GM18873 (cell line): Measurements from ENCODE around the gene CBFA2T3.

Experiments used
- ATAC-seq: cut with Tn5 transposase; IDR thresholded peaks from one replicate; pipeline ENCODE4 v1.9.1; 2021; ENCODE audit warnings: mild to moderate bottlenecking, moderate library complexity, moderate number of reproducible peaks; ENCODE audit not compliant: unreplicated experiment, low FRiP score

CBFA2T3 gene

DNA sequence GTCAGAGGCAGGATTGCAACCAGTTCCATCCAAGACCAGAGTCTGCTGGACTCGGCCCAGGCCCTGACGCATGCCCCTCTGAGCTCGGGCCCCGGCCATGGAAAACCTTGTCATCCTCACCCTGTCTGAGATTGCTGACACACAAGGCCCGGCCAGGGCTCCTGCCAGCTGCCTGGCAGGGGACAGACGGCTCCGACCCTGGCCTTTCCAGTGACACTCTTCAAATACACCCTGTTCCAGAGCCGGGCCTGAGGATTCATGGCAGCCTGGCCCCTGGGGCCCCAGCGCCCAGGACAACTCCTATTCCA lies 107.4 kb downstream of the CBFA2T3 start:
- ATAC-seq = no peak

DNA sequence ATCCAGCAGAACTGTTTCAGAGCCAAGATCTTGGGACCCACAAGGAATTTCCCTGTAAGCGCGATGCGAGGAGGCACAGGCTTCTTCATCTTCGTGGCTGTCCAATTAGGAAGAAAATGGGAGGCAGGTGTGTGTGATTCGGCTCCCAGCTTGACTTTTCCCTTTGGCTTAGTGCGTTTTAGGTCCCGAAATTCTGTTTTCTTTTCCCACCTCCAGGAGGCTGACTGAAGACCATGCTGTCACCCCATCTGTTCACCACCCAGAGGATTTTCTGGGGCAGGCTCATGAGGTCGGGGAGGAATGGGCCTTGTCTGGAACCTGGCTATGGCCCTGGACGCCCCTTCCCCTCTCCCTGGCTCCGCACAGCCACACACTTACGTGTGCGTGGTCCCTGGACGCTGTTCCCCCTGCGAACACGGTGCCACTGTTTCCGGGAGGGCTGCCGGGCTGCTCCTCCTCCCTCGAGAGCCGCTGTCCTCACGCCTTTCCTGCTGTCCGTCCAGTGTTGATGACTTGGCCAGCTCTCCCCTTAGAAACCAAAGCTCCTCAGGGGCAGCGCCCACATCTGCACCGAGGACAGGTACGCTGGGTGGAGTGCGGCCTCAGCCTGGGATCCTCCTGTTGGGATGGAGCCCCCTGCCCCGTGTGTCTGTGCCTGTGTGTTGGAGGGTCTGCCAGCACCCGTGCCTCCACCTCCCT lies 107.9 kb downstream of the CBFA2T3 start:
- ATAC-seq = no peak

DNA sequence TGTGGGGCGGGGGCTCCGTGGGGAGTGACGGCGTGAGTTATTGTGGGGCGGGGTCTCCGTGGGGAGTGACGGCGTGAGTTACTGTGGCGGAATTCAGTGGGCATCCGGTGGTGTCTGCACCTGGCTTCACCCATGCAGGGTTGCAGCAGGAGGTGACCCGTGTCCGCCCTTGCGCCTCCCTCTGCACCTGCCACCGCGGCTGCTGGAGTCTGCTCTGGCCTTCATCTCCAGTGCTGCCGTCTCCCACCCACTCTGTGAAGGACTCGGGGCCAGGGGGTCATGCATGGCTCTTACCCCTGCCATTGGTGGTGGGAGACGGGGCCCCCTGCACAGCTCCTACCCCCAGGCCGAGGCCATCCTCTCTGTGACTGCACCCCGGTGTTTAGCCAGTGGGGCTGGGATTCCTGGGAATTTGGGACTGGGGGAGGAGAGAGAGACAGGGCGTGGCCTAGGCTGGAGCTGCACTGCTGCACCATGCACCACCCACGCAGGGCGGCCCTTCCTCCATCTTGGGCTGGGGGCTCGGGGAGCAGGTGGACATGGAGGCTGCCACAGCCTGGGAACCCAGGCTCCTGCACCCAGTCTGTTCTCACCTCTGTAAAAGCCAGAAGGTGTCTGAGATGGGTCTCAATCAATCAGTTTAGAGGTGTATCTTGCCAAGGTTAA lies 109.3 kb downstream of the CBFA2T3 start:
- no peak for ATAC-seq

DNA sequence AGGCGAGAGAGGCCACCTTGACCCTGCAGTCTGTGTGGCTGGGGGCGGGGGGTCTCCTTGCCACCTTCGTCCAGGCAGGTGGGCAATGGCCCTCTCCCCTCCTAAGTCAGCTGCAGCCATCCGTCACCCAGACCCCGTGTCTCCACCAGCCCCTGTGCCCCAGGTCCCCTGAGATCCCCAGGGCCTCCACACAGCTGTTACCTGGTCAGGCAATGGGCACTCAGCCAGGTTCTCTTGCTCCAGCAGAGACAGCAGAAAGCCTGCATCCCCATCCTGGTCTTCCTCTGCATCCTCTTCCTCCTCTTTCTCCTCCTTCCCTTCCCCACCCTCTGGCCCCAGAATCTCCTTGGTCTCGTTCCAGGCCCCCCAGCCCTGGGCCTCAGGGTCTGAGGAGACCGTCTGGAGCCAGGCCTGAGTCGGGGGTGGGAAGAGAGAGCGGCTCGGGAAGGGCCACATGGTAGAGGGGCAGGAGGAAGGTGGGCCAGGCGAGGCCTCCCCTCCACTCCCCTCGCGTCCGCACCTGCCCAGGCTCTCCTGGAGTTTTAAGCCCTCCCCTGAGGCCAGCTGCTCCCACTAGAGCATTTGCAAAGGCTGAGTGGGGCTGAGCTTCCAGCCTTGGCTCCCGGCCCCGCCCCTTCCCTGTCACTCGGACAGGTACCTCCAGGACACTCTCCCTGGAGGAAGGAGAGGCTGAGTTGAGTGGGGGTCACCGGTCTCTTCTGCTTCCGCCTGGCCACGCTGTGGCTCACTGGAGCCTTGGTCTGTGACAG lies 110.7 kb downstream of the CBFA2T3 start, which contains the start of gene PABPN1L:
PABPN1L (minus strand) TSS at position 510 of the 770 bp plus-strand sequence; CDS start at position 456, 54 bp downstream.
- ATAC-seq = no peak

DNA sequence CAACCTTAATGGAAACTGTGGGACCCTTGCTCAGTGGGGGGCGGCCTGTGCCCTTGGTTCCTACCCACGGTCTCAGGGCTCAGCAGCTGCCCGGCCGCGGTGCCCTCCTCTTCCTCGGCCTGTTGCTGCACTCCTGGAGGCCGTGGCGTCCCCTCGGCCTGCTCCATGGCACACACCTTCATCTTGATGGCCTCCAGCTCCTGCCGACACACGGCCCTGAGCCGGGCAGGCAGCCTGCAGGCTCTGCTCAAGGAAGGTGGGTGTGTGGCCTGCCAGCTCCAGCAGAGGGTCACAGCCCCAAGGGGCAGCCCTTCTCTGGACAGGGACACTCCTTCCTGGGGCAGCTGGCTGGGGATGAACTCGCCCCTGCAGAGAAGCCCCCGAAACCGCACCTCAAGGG lies 111.3 kb downstream of the CBFA2T3 start:
- ATAC-seq = no peak

DNA sequence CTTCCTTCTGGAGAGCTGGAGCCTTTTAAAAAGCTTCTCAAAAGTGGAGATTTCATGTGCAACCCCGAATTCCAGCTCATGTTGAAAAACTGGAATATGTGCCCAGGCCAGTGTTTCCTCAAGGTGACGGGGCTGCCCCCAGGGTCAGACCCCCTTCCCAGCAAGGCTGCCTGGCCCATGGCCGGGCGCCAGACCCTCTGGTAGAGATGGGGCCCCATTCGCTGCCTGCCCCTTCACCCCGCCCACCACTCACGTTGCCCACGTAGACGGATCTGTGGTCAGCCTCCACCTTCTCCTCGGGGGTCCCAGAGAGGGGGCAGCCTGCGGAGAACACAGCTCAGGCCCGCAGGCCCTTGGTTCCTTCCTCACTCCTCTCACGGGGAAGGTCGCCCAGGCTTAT lies 111.7 kb downstream of the CBFA2T3 start:
- ATAC-seq = no peak

DNA sequence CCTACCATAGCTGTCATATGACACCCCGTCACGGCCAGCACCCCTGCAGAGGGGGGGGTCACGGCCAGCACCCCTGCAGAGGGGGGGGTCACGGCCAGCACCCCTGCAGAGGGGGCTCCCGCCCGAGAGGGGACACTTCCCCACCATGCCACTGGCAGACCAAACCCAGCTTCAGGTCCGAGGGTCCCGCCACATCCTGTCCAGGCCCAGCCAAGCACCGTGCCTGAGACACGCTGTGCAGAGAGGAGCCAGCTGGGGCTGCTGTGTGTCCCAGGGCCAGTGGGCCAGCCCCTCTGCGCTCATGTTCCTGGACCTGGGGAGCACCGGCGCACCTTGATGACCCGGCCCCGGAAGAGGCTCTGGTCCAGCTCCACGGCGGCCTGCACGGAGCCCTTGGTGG lies 112.5 kb downstream of the CBFA2T3 start:
- no peak for ATAC-seq

DNA sequence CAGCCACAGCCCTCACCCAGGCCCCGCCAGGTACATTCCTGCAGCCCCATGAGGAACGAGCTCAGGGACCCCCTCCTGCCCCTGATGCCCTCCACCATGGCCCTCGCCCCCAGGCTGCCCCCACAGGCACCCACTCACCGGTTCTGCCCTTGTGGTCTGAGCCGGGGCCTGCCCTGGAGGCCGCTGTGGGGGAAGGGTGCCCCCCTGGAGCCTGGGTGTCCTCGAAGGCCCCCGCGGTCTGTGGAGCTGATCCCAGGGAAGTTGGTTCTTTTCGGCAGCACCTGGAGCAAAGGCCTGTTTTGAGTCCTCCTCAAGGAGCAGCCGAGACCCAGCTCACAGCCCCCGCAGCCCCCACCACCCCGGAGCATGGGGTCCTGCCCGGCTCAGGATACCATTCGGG lies 112.9 kb downstream of the CBFA2T3 start:
- no peak for ATAC-seq

DNA sequence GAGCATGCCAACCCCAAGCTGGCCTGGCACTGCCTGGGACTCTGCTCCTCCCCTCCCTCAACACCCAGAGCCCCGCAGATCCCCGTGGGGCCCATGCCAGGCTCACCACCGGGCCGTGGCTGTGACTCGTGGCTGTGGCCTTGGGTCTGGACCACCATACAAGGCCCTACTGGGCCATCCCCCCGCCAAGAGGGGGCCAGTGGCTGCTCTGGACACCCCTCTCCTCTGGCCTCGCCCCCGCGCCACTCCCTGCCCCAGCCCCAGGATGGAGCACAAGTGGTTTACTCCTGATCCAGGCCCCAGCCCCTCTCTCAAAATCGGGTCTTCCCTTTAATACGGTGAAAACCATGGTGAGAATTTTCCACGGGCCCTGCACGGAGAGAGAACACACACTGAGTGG lies 113.6 kb downstream of the CBFA2T3 start:
- ATAC-seq = no peak

DNA sequence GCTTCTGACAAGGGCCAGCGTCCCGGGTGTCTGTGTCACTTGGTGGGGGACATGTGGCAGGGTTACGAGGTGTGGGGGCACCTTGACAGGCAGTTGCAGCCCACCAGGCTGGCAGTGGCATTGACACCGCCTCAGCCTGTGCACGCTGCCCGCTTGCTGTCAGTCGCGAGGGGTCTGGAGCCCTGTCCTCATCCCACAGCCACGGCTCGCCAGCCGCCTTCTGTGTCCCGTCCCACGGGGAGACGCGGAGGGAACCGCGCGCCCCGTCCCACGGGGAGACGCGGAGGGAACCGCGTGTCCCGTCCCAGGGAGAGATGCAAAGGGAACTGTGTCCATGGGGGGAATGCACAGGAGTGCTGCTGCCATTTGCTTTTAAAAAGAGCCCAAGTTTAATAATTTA lies 114.0 kb downstream of the CBFA2T3 start:
- no peak for ATAC-seq

DNA sequence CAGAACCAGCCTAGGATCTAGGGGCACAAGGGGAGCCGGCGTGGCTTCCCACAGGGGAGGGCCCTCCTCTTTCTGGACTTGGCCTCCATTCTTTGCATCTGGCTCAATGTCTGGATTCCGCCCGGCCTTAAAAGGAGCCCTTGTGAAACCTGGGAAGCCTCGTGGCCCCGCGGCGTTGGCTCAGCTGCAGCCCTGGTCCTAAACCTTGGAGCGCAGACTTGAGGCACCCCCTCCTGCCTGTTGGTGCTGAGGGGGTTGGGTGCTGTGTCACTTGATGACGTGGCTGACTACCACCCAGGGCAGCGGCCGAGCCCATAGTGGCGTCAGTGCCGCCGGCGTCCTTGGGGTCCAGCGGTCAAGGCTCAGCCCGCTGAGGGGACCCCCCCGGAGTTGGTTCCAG lies 115.6 kb downstream of the CBFA2T3 start:
- no peak for ATAC-seq

DNA sequence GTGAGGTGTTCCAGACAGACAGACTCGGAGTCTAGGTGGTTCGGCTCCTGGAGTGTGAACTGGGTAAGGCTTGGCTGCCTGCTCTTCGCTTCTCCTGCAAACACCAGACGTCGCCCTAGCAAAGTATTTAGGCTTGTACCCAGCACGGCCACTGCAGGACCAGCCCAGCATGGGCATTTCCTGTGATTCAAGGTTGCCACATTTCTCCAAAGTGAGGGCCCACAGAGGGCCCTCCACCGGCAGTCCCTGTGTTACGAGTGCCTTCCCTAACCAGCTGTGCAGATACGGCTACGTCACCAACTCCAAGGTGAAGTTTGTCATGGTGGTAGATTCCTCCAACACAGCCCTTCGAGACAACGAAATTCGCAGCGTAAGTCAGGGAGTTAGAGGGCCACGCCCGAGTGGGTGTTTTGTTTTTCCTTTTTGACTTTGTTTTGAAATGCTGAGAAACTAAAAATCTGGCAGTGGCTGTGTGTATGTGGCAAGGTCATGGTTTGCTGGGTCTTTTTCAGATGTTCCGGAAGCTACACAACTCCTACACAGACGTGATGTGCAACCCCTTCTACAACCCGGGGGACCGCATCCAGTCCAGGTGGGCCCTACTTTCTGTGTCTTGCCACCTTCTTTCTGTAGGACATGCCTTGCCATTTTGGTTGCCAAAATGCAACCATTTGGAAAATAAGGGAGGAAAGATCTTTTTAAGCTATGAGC lies 117.5 kb downstream of the CBFA2T3 start:
- ATAC-seq = no peak

DNA sequence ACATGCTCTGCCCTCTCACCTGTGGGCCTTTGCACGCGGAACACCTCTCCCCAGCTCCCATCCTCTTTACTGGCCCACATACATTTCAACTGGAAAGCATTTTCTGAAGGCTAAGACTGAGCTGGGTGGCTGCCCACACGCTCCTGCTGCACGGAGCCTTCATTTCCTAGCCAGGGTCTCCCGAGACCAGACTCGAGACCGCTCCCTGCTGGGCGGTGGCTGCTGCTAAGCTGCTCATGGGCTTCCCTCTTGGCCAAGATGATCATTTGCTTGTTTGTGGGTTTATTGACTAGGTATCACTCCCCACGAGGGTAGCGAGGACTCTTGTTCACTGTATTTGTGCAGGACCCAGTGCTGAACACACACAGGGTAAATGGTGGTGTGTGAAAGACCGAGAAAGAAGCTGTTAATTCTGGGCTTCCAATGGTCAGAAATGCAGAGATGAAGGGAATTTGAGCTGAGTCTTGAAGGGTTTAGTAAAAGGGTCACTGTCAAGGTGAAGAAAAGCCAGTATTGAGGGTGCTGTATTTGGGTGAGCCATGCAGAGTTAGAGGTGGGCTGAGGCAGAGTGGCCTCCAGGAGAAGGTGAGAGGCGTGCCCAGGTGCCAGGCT lies 119.2 kb downstream of the CBFA2T3 start:
- no peak for ATAC-seq

DNA sequence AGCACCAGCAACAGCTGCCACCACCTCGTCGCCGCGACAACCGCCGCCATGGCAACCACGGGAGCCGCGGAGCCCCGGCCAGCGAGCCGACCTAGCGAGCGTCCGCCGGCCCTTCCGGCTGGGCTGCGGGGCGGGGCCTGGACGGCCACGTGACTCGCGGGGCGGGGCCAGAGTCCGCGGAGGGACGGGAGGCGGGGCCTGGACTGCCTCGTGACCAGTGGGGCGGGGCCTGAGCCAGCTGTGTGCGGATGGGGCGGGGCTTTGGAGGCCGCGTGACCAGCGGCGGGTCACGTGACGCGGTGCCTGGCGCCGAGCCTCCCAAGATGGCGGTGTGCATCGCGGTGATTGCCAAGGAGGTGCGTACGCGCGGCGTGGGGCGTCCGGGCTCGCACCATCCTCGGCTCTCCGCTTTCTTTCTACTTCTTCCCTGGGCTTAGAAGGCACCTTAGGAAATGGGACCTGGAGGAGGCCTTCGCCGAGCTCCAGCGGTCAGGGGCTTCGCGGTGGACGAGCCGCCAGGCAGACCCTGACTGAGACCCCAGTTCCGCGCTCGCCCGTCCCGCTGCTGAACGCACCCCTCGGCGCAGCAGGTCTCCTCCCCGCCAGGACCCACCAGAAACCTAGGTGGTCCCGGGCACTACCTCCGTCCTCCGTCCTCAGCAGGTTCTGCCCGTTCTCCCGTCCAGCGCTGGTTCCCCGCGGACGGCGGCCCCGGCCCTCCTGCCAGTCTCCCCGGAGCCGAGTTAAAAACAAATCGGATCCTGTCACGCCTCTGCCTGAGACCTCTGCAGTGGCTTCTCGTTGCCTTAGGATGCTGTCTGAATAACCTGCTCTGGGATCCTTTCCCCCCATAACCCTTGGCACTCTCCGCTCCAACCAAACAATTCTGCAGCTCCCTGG lies 119.9 kb downstream of the CBFA2T3 start, which contains the start of the genes GALNS and TRAPPC2L:
GALNS (minus strand) TSS at position 120 of the 900 bp plus-strand sequence; CDS start at position 50, 70 bp downstream.
TRAPPC2L (plus strand) TSS at position 300 of the 900 bp plus-strand sequence; CDS start at position 324, 24 bp downstream.
- peak; percentile 72 for ATAC-seq

DNA sequence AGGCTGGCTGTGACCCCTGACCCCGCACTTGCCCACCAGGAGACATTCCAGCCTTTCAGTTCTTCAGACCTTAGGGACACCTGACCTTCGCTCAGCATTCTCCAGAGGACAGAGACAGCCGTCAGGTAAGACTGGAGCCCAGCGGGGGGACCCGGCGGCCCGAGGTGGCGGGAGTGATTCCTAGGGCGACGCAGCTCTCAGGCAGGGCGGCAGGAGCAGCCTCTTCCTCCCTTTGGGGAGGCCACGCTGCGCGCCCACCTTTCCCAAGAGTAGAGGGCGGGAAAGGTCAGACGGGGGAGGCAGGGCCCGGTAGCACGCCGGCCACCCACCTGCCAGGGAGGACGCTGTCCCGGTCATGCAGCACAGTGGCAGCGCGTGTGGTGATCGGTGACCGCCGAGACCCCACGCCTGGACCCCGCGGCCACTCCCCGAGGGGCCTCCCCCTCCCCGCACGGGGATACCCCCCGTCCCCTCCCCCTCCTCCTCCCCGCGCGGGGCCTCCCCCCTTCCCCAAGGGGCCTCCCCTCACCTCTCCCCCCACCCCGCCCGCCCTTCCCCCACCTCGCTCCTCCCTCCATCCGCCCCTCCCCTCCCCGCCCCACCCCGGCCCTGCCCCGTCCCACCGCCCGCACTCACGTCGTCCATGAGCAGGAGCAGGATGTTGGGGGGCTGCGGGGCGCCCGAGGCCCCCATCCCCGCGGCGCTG lies 120.7 kb downstream of the CBFA2T3 start:
- ATAC-seq = no peak

DNA sequence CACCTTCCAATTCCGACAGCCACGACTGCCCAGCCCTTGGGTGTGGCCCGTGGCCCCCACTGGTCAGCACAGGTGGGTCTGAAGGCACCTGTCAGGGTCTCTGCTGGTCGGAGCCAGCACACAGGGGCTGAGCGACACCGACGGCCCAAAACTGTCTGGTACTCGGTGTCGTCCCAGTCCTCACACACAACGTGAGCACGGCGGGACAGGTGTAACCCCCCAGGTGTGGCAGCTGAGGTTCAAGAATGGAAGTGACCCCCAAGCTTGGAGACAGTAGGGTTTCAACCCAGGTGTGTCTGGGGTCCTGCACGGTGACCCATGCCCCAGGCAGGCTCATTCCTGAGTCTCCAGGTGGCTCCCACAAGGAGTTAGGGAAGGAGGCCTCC lies 121.3 kb downstream of the CBFA2T3 start:
- ATAC-seq = no peak

DNA sequence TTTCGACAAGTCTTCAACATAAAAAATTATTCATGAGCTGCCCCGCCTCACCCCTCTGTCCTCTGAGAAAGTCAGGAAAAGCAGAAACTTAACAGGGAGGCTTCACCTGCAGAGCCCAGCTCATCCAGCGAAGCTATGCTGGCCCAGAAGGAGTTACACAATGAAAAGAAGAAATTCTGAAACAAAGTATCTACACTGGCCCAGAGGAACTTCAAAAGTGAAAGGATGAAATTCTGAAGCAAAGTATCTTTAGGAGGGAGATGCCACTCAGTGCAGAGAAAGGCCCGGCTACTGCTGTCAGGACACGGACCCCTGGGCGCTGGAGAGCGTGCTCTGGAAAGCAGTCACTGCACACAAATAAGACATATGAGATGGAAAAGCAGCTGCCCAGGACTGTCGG lies 121.8 kb downstream of the CBFA2T3 start:
- no peak for ATAC-seq

DNA sequence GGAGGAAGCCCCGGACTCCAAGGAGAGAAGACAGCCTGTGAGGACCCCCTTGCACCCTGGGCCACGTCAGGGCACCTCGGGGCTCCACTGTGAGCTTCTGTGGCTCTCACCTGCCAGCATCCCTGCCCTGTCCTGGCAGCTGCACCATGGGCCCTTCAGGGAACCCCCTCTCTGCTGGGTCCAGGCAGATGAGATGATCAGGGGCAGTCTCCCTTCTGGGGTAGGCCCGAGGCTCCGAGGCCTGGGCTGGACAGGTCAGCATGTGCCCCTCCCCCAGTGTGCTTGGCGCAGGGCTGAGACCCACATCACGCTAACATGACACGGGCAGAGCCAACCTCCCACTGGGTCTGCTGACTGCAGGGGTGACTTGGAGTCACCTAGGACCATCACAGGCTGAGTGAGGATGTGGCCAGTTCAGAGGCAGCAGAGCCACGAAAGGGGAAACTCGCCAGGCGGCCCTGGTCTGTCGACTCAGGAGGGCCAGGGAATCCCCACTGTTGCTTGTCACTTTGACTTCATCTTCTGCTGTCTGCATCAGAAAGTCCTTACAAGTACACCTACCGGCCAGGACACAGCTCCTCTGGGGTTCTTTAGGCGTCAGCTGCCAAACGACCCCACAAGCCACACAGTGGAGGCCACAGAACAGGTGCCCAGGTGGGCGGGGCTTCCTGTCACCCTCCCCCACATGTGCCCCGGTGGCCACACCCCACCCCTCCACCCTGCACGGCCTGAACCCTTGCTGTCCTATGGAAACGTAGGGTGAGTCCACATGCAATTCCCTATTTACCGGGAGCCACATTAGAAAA lies 122.5 kb downstream of the CBFA2T3 start:
- ATAC-seq = no peak
